Endodermal cell (in vitro differentiated cells): ENCODE data around the gene CAVIN2. TPM values are rescaled to one million over a fixed set of nuclear protein-coding genes. Genes with fewer than 3 reads are reported as not detected.

Source experiments
- DNase-seq: peaks from one replicate; pipeline ENCODE4 v3.0.0-alpha.2; 2017
- H3K27ac ChIP-seq: 2 replicates; pipeline ENCODE4 v1.5.1; 2013; ENCODE audit warnings: mild to moderate bottlenecking, low read depth, low read length, moderate library complexity
- H3K27me3 ChIP-seq: 2 replicates; pipeline ENCODE4 v1.6.1; 2013; ENCODE audit warnings: mild to moderate bottlenecking, low read length, moderate library complexity; ENCODE audit not compliant: insufficient read depth, control insufficient read depth, poor library complexity, severe bottlenecking
- H3K36me3 ChIP-seq: 2 replicates; pipeline ENCODE4 v1.7.0; 2013; ENCODE audit warnings: mild to moderate bottlenecking, low read length, moderate library complexity; ENCODE audit not compliant: control insufficient read depth, insufficient read depth
- H3K4me1 ChIP-seq: one replicate; pipeline ENCODE4 v1.7.0; 2013; ENCODE audit warnings: low read length; ENCODE audit not compliant: control insufficient read depth, insufficient read depth
- H3K4me3 ChIP-seq: 2 replicates; pipeline ENCODE4 v1.5.1; 2013; ENCODE audit warnings: mild to moderate bottlenecking, low read length, moderate library complexity
- H3K9ac ChIP-seq: 2 replicates; pipeline ENCODE4 v1.6.1; 2013; ENCODE audit warnings: mild to moderate bottlenecking, low read length, moderate library complexity; ENCODE audit not compliant: poor library complexity, severe bottlenecking; ENCODE audit errors: extremely low read depth
- H3K9me3 ChIP-seq: 2 replicates; pipeline ENCODE4 v1.6.1; 2013; ENCODE audit warnings: mild to moderate bottlenecking, low read length, moderate library complexity; ENCODE audit not compliant: control insufficient read depth
- H3K27ac Mint-ChIP-seq: 2 replicates; pipeline ENCODE4 v1.8.0; 2020; ENCODE audit warnings: mixed read lengths
- H3K27me3 Mint-ChIP-seq: 2 replicates; pipeline ENCODE4 v1.8.0; 2021; ENCODE audit warnings: mild to moderate bottlenecking, mixed read lengths; ENCODE audit not compliant: insufficient read depth
- H3K36me3 Mint-ChIP-seq: 2 replicates; pipeline ENCODE4 v1.8.0; 2020; ENCODE audit warnings: low read depth, mixed read lengths
- H3K4me1 Mint-ChIP-seq: 2 replicates; pipeline ENCODE4 v1.8.0; 2020; ENCODE audit warnings: mixed read lengths
- H3K4me3 Mint-ChIP-seq: 2 replicates; pipeline ENCODE4 v1.8.0; 2020; ENCODE audit warnings: mild to moderate bottlenecking, moderate library complexity, mixed read lengths
- H3K9me3 Mint-ChIP-seq: 2 replicates; pipeline ENCODE4 v1.8.0; 2020; ENCODE audit warnings: mild to moderate bottlenecking, mixed read lengths
- WGBS, 2 experiments: methylation state at CpG; one replicate each; pipeline versions ENCODE4 v1.1.5 to v1.1.7; 2013; ENCODE audit warnings: missing lambda C conversion rate in 2 of 2, mixed read lengths in 1 of 2; ENCODE audit not compliant: insufficient coverage in 1 of 2, insufficient read length in 1 of 2; 5-methylcytosine and 5-hydroxymethylcytosine counted together
- total RNA-seq, 2 donors: library from RNA; stranded (reverse); fragmentation: NEBNext Ultra II Directional in 1 of 2; extraction: Animal tissue kit (Norgen Biotek cat#: 25700) in 1 of 2; gene quantifications; 2 replicates in 1 of 2; 3 replicates in 1 of 2; pipeline ENCODE4 v1.2.1, GENCODE V29; 2021
- TF ChIP-seq, protein P1 (sequence below): fragments of 200-600 bp; sonication (generic); conservative IDR thresholded peaks from 2 replicates; pipeline ENCODE4 v1.5.0; 2021; ENCODE audit warnings: antibody characterized with exemption, mild to moderate bottlenecking

CAVIN2 gene
- total RNA-seq, 2 donors from 2014 or later: not detected

DNA sequence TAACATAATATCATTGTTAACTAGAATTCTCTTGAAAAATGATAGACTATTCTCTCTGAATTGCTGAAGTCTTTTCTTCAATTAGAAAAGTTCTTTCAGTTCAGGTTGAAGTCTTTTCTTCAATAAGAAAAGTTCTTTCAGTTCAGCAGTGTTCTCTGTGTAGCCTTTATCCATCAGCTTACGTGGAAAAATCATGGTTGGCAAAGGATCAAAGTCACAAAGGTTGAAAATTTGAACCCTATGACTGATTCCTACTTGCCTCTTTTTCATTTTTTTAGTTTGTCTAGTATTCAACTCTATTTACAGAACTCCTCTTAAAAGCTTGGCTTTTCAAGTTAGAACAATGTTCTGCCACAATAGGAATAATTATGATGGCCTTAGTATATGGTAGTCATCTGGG is 25.8 kb downstream of the CAVIN2 start:
- Mint-ChIP-seq H3K4me1 (no peaks in the 10 kb centered on the region), H3K36me3 (no peaks in the 10 kb centered on the region), H3K9me3 (no peaks in the 10 kb centered on the region), H3K4me3 (no peak overlapping the region), H3K27me3 (no peaks in the 10 kb centered on the region), H3K27ac (no peak overlapping the region)
- TF ChIP-seq, protein P1, sequence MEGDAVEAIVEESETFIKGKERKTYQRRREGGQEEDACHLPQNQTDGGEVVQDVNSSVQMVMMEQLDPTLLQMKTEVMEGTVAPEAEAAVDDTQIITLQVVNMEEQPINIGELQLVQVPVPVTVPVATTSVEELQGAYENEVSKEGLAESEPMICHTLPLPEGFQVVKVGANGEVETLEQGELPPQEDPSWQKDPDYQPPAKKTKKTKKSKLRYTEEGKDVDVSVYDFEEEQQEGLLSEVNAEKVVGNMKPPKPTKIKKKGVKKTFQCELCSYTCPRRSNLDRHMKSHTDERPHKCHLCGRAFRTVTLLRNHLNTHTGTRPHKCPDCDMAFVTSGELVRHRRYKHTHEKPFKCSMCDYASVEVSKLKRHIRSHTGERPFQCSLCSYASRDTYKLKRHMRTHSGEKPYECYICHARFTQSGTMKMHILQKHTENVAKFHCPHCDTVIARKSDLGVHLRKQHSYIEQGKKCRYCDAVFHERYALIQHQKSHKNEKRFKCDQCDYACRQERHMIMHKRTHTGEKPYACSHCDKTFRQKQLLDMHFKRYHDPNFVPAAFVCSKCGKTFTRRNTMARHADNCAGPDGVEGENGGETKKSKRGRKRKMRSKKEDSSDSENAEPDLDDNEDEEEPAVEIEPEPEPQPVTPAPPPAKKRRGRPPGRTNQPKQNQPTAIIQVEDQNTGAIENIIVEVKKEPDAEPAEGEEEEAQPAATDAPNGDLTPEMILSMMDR: no peak
- WGBS, 2 experiments: 91 to 96% methylated on average over 1 of the region's 1 CpG
- Histone ChIP-seq H3K9ac (no peak overlapping the region), H3K27ac (no peak overlapping the region), H3K4me1 (no peaks in the 10 kb centered on the region), H3K9me3 (no peaks in the 10 kb centered on the region), H3K36me3 (no peaks in the 10 kb centered on the region), H3K27me3 (no peaks in the 10 kb centered on the region), H3K4me3 (no peak overlapping the region)
- DNase-seq: no peak

DNA sequence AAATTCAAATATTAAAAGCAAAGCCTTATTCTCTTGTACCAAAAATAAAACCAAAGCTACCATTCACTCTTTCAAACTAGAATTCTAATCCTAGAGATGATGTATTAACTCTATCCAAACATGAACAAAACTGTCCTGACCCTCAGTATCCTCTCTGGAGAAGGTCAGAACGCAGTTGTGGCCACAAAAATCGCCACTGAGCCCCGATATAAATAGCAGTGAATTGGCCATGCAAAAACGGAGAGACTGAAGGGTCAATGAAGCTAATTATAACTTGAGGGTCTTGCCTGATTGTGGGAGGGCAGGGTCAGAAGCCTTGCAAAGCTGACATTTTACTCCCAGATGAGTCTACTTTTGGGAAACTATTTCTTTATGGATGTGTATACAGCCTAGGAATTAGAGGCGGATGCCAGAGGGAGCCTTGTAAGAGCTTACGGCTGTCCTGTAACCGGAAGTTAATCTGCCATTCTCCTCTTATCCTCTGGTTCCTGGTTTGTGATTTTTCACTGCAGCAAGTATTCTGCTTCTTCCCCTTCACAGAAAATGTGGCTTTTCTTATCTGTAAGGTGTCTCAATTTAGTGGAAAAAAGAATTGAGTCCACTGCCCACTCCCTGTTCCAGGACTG is 28.1 kb downstream of the CAVIN2 start:
- TF ChIP-seq, protein P1: no peak
- 86 to 92% methylated on average over 6 to 7 of the region's 7 CpGs for WGBS, 2 experiments
- no peak overlapping the region for H3K27ac Mint-ChIP-seq
- H3K4me1 Mint-ChIP-seq: no peaks in the 10 kb centered on the region
- H3K9me3 ChIP-seq: no peaks in the 10 kb centered on the region
- no peaks in the 10 kb centered on the region for H3K4me1 ChIP-seq
- no peak for DNase-seq
- no peaks in the 10 kb centered on the region for H3K27me3 ChIP-seq
- no peak overlapping the region for H3K4me3 ChIP-seq
- no peaks in the 10 kb centered on the region for H3K36me3 Mint-ChIP-seq
- H3K27me3 Mint-ChIP-seq: no peaks in the 10 kb centered on the region
- H3K4me3 Mint-ChIP-seq: no peak overlapping the region
- H3K9me3 Mint-ChIP-seq: no peaks in the 10 kb centered on the region
- H3K36me3 ChIP-seq: no peaks in the 10 kb centered on the region
- H3K9ac ChIP-seq: no peak overlapping the region
- no peak overlapping the region for H3K27ac ChIP-seq

DNA sequence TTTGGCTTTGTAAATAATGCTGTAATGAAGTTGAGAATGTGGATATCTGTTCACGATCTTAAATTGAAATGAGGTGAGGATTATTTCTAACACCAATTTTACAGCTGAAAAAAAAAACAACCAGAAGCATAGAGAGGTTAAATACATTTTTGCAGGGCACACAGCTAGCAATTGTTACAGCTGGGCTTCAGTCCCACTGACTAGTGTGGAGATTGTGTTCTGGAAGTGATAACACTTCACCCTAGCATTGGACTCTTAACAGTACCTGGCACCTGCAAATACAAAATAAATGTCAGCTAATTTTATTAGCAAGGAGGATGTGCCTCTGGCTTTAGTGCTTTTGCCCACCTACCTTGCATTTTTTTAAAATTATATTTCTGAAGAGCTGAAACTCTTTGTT is 28.8 kb downstream of the CAVIN2 start:
- 100% methylated on average over 1 of the region's 1 CpG; no CpG with 5 or more reads in 1 of the 2 experiments for WGBS, 2 experiments

More for the DNA sequence above, 28.8 kb downstream of the CAVIN2 start:
- Mint-ChIP-seq H3K27ac (no peak overlapping the region), H3K27me3 (no peaks in the 10 kb centered on the region), H3K36me3 (no peaks in the 10 kb centered on the region), H3K4me3 (no peak overlapping the region), H3K4me1 (no peaks in the 10 kb centered on the region), H3K9me3 (no peaks in the 10 kb centered on the region)
- H3K4me1 ChIP-seq: no peaks in the 10 kb centered on the region
- TF ChIP-seq, protein P1: no peak
- no peaks in the 10 kb centered on the region for H3K9me3 ChIP-seq
- H3K4me3 ChIP-seq: no peak overlapping the region
- no peak for DNase-seq
- H3K9ac ChIP-seq: no peak overlapping the region
- no peaks in the 10 kb centered on the region for H3K27me3 ChIP-seq
- no peaks in the 10 kb centered on the region for H3K36me3 ChIP-seq
- H3K27ac ChIP-seq: no peak overlapping the region
